ENCODE results near the gene LTK.
"Not testable (repeated sequence)": the region's sequence is repeated elsewhere in the genome, so short reads cannot be mapped to it uniquely, and the experiment has no call there.

Gene LTK

GRCh38 chr15:41476416-41477048, 37.1 kb downstream of the LTK start:
- no peaks in the 10 kb centered on the region for H3K9me3 ChIP-seq (ENCODE audit: insufficient read depth, low read length)
- H3K4me1 ChIP-seq (ENCODE audit: low read length): peaks cover 7% of the 10 kb centered on the region
- no peak overlapping the region for H3K4me2 ChIP-seq (ENCODE audit: low read length)
- H3K9ac ChIP-seq (ENCODE audit: low read length): no peak overlapping the region
- H3K27me3 ChIP-seq (ENCODE audit: low read depth, low read length): no peaks in the 10 kb centered on the region
- no peak overlapping the region for H3K27ac ChIP-seq (ENCODE audit: low read length)
- no peaks in the 10 kb centered on the region for H3K79me2 ChIP-seq (ENCODE audit: low read length)
- H4K20me1 ChIP-seq (ENCODE audit: insufficient read depth, low read length): no peaks in the 10 kb centered on the region
- H3K4me3 ChIP-seq (ENCODE audit: low read length): no peak overlapping the region
- H2AFZ ChIP-seq (ENCODE audit: low read depth, low read length): no peak overlapping the region
- TF ChIP-seq CTCF (IDR thresholded peaks at IDR 0.05; ENCODE audit: low read depth, low read length) (no peak), EZH2phosphoT487 (IDR thresholded peaks at IDR 0.05; ENCODE audit: low read depth) (no peak)
- peaks cover 54% of the 10 kb centered on the region for H3K36me3 ChIP-seq (replicated peaks; ENCODE audit: low read depth, low read length)

- H2AFZ ChIP-seq (ENCODE audit: low read depth, low read length): no peak overlapping the region
- no peak overlapping the region for H3K9ac ChIP-seq (ENCODE audit: low read length)
- no peak for TF ChIP-seq CTCF (IDR thresholded peaks at IDR 0.05; ENCODE audit: low read depth, low read length)
- TF ChIP-seq EZH2phosphoT487 (IDR thresholded peaks at IDR 0.05; ENCODE audit: low read depth): no peak
- peaks cover 56% of the 10 kb centered on the region for H3K36me3 ChIP-seq (replicated peaks; ENCODE audit: low read depth, low read length)
- H3K9me3 ChIP-seq (ENCODE audit: insufficient read depth, low read length): no peaks in the 10 kb centered on the region
- no peak overlapping the region for H3K27ac ChIP-seq (ENCODE audit: low read length)
- no peaks in the 10 kb centered on the region for H3K79me2 ChIP-seq (ENCODE audit: low read length)
- H4K20me1 ChIP-seq (ENCODE audit: insufficient read depth, low read length): no peaks in the 10 kb centered on the region
- H3K4me2 ChIP-seq (ENCODE audit: low read length): no peak overlapping the region
- H3K4me1 ChIP-seq (ENCODE audit: low read length): no peaks in the 10 kb centered on the region
- H3K4me3 ChIP-seq (ENCODE audit: low read length): no peak overlapping the region
- no peaks in the 10 kb centered on the region for H3K27me3 ChIP-seq (ENCODE audit: low read depth, low read length)
Measured at GRCh38 chr15:41474941-41475340, 38.7 kb downstream of the LTK start.

GRCh38 chr15:41474436-41474835, 39.2 kb downstream of the LTK start:
- TF ChIP-seq EZH2phosphoT487 (IDR thresholded peaks at IDR 0.05; ENCODE audit: low read depth) (no peak), CTCF (IDR thresholded peaks at IDR 0.05; ENCODE audit: low read depth, low read length) (no peak)
- Histone ChIP-seq H2AFZ (ENCODE audit: low read depth, low read length) (no peak overlapping the region), H3K4me3 (ENCODE audit: low read length) (no peak overlapping the region), H3K9ac (ENCODE audit: low read length) (no peak overlapping the region), H3K27me3 (ENCODE audit: low read depth, low read length) (no peaks in the 10 kb centered on the region), H4K20me1 (ENCODE audit: insufficient read depth, low read length) (no peaks in the 10 kb centered on the region), H3K4me2 (ENCODE audit: low read length) (no peak overlapping the region), H3K4me1 (ENCODE audit: low read length) (no peaks in the 10 kb centered on the region), H3K79me2 (ENCODE audit: low read length) (no peaks in the 10 kb centered on the region), H3K27ac (ENCODE audit: low read length) (no peak overlapping the region), H3K9me3 (ENCODE audit: insufficient read depth, low read length) (no peaks in the 10 kb centered on the region), H3K36me3 (replicated peaks; ENCODE audit: low read depth, low read length) (peaks cover 57% of the 10 kb centered on the region)

- Histone ChIP-seq H2AFZ (ENCODE audit: low read depth, low read length) (no peak overlapping the region), H3K4me2 (ENCODE audit: low read length) (no peak overlapping the region), H3K79me2 (ENCODE audit: low read length) (no peaks in the 10 kb centered on the region), H3K4me1 (ENCODE audit: low read length) (no peaks in the 10 kb centered on the region), H3K27me3 (ENCODE audit: low read depth, low read length) (no peaks in the 10 kb centered on the region), H3K9me3 (ENCODE audit: insufficient read depth, low read length) (no peaks in the 10 kb centered on the region), H3K36me3 (replicated peaks; ENCODE audit: low read depth, low read length) (peaks cover 49% of the 10 kb centered on the region), H3K27ac (ENCODE audit: low read length) (no peak overlapping the region), H4K20me1 (ENCODE audit: insufficient read depth, low read length) (no peaks in the 10 kb centered on the region), H3K4me3 (ENCODE audit: low read length) (no peak overlapping the region), H3K9ac (ENCODE audit: low read length) (no peak overlapping the region)
- no peak for TF ChIP-seq CTCF (IDR thresholded peaks at IDR 0.05; ENCODE audit: low read depth, low read length)
- TF ChIP-seq EZH2phosphoT487 (IDR thresholded peaks at IDR 0.05; ENCODE audit: low read depth): no peak
Measured at GRCh38 chr15:41473418-41473817, 40.2 kb downstream of the LTK start.

- H3K79me2 ChIP-seq (ENCODE audit: low read length); H3K27me3 ChIP-seq (ENCODE audit: low read depth, low read length); H4K20me1 ChIP-seq (ENCODE audit: insufficient read depth, low read length); H3K9ac ChIP-seq (ENCODE audit: low read length); H3K9me3 ChIP-seq (ENCODE audit: insufficient read depth, low read length); H3K4me2 ChIP-seq (ENCODE audit: low read length); H3K27ac ChIP-seq (ENCODE audit: low read length); H3K4me1 ChIP-seq (ENCODE audit: low read length); H3K4me3 ChIP-seq (ENCODE audit: low read length); H2AFZ ChIP-seq (ENCODE audit: low read depth, low read length): not testable (repeated sequence)
- peaks cover 31% of the 10 kb centered on the region for H3K36me3 ChIP-seq (replicated peaks; ENCODE audit: low read depth, low read length)
Measured at GRCh38 chr15:41469644-41470043, 44.0 kb downstream of the LTK start.
